ENCODE results near the gene GDF15. TPM values are rescaled to one million over a fixed set of nuclear protein-coding genes. Genes with fewer than 3 reads are reported as not detected.
"Not testable (repeated sequence)": the region's sequence is repeated elsewhere in the genome, so short reads cannot be mapped to it uniquely, and the experiment has no call there.

Gene GDF15
- total RNA-seq, 2 donors from 2014 or later, result 40.5 to 86.1 TPM

DNA sequence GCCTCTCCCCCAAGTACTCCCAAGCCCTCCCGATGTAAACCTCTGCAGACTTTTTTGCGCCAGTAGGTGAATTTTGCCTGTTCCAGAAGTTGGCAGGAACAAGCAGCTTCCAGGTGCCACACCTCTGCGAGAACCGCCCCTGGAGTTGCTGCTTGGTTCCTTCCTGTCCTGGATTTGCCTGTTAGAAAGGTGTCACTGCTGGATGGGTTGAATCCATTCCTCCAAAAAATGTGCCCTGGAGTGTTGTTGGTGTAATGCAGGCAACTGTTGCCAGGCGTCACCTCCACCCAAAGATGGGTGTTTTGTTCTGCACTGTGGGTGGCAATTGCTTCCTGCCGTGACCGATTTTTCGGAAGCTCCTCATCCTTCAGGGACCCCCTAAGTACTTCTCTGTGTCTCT lies 39.9 kb upstream of the GDF15 start:
- no peaks in the 10 kb centered on the region for H3K36me3 ChIP-seq (replicated peaks in 1 of 2; ENCODE audit: insufficient read depth in 1 of 2, low read depth in 2 of 2)
- DNase-seq (no peak), ATAC-seq (no peak)
- no peaks in the 10 kb centered on the region for H3K27me3 ChIP-seq
- TF ChIP-seq POLR2A (IDR thresholded peaks at IDR 0.05), result no peak
- TF ChIP-seq, protein P1, sequence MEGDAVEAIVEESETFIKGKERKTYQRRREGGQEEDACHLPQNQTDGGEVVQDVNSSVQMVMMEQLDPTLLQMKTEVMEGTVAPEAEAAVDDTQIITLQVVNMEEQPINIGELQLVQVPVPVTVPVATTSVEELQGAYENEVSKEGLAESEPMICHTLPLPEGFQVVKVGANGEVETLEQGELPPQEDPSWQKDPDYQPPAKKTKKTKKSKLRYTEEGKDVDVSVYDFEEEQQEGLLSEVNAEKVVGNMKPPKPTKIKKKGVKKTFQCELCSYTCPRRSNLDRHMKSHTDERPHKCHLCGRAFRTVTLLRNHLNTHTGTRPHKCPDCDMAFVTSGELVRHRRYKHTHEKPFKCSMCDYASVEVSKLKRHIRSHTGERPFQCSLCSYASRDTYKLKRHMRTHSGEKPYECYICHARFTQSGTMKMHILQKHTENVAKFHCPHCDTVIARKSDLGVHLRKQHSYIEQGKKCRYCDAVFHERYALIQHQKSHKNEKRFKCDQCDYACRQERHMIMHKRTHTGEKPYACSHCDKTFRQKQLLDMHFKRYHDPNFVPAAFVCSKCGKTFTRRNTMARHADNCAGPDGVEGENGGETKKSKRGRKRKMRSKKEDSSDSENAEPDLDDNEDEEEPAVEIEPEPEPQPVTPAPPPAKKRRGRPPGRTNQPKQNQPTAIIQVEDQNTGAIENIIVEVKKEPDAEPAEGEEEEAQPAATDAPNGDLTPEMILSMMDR (IDR thresholded peaks at IDR 0.05), result no peak
- H3K27ac ChIP-seq, result no peak overlapping the region
- peaks cover 16% of the 10 kb centered on the region for H3K4me1 ChIP-seq
- WGBS, 2 donors, result 80 to 83% methylated on average over 6 to 8 of the region's 8 CpGs
- no peak overlapping the region for H3K4me3 ChIP-seq
- intact Hi-C loops (cut with DNase I), result loop anchor here (5.0 kb wide), 1 partner anchor 66 kb away; no protein-coding TSS in a partner anchor
- no peaks in the 10 kb centered on the region for H3K9me3 ChIP-seq

DNA sequence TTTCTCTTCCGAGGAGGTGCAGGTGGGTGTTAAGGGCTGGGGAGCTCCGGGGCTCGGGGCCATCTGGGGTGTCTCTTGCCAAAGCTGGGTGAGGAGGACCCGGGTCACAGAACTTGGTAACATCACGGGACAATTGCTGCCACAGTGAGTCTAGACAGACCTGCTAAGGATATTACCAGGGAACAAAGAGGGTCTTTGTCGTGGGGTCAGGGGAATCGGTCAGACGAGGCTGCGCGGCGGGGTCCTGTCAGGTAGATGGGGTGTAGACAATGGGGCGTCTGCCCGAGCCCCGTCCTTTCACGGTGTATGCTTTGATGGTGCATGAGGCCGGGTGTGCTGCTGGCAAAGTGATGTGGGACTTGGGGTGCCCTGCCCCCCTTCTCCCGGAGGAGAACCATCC lies 37.8 kb upstream of the GDF15 start:
- WGBS, 2 donors, result 80 to 90% methylated on average over 6 to 16 of the region's 17 CpGs
- H3K27me3 ChIP-seq, result no peaks in the 10 kb centered on the region
- no peaks in the 10 kb centered on the region for H3K4me1 ChIP-seq
- ATAC-seq (no peak), DNase-seq (no peak)
- H3K27ac ChIP-seq, result no peak overlapping the region
- no peaks in the 10 kb centered on the region for H3K9me3 ChIP-seq
- no peak overlapping the region for H3K4me3 ChIP-seq
- H3K36me3 ChIP-seq (replicated peaks in 1 of 2; ENCODE audit: insufficient read depth in 1 of 2, low read depth in 2 of 2), result no peaks in the 10 kb centered on the region
- TF ChIP-seq, protein P1 (IDR thresholded peaks at IDR 0.05), result no peak
- no peak for TF ChIP-seq POLR2A (IDR thresholded peaks at IDR 0.05)
- intact Hi-C loops (cut with DNase I), result loop anchor here (5.0 kb wide), 1 partner anchor 64 kb away; no protein-coding TSS in a partner anchor

DNA sequence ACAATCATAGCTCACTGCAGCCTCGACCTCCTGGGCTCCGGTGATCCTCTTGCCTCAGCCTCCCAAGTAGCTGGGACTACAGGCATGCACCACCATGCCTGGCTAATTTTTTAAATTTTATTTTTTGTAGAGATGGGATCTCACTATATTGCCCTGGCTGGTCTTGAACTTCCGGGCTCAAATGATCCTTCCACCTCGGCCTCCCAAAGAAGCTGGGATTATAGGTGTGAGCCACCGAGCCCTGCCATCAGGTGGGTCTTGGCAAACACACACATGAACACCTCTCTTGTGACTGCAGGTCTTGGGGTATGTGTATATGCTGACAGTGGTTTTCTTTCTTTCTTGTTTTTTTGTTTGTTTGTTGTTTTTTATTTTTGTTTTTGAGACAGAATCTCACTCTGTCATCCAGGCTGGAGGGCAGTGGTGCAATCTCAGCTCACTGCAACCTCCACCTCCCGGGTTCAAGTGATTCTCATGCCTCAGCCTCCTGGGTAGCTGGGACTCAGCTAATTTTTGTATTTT lies 37.1 kb upstream of the GDF15 start:
- H3K36me3 ChIP-seq (replicated peaks in 1 of 2; ENCODE audit: insufficient read depth in 1 of 2, low read depth in 2 of 2); H3K4me1 ChIP-seq; H3K27me3 ChIP-seq; H3K4me3 ChIP-seq; H3K27ac ChIP-seq; DNase-seq; ATAC-seq; H3K9me3 ChIP-seq: not testable (repeated sequence)
- 83 to 91% methylated on average over 6 of the region's 6 CpGs for WGBS, 2 donors
- intact Hi-C loops (cut with DNase I), result loop anchor here (5.0 kb wide), 1 partner anchor 63 kb away; no protein-coding TSS in a partner anchor

DNA sequence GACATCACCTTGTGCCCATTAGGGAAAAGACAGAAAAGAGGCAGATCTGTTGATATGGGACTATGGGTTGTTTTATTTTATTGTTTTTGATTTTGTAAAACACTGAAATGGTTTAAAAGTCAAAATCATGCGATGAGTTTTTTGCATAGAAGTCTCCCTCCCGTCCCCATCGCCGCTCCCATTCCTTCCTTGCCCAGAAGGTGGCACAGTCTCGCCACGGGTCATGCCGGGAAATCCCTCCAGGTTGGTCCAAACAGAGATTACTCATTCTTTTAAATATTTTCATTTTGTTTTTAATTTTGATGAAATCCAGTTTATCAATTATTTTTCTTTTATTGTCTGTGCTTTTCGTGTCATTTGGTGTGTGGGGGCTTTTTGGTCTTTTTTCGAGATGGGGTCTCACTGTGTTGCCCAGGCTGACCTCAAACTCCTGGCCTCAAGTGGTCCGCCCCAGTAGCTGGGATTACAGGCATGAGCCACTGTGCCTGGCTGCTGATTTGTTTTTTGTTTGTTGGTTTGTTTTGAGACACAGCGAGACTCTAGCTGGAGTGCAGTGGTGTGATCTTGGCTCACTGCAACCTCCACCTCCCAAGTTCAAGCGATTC lies 36.3 kb upstream of the GDF15 start:
- peak; percentile 67 to 72 (median 70) for DNase-seq
- H3K9me3 ChIP-seq, result no peaks in the 10 kb centered on the region
- intact Hi-C loops (cut with DNase I), result loop anchor here (5.0 kb wide), 1 partner anchor 63 kb away; no protein-coding TSS in a partner anchor
- H3K27ac ChIP-seq, result no peak overlapping the region
- no peaks in the 10 kb centered on the region for H3K4me1 ChIP-seq
- no peaks in the 10 kb centered on the region for H3K27me3 ChIP-seq
- H3K36me3 ChIP-seq (replicated peaks in 1 of 2; ENCODE audit: insufficient read depth in 1 of 2, low read depth in 2 of 2), result no peaks in the 10 kb centered on the region
- no peak overlapping the region for H3K4me3 ChIP-seq
- ATAC-seq, result peak; percentile 80
- TF ChIP-seq, protein P1 (IDR thresholded peaks at IDR 0.05), result peak; percentile 77 to 94 (median 88)
- no peak for TF ChIP-seq POLR2A (IDR thresholded peaks at IDR 0.05)
- WGBS, 2 donors, result 36 to 41% methylated on average over 12 of the region's 12 CpGs

DNA sequence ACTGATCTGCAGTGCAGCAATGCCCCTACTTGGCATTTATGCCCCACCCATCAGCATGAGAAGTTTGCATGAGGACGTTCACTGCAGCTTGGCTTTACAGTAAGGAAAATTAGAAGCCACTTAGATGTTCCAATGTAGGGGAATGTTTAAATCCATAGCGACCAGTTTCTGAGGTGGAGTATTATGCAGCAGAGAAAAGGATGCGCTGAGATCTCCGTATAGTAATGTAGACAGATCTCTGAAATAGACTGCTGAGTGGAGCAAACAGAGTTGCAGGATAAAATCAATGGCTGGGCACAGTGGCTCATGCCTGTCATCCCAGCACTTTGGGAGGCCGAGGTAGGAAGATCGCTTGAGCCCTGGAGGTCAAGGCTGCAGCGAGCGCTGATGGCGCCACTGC lies 35.5 kb upstream of the GDF15 start:
- H3K36me3 ChIP-seq (replicated peaks in 1 of 2; ENCODE audit: insufficient read depth in 1 of 2, low read depth in 2 of 2), result no peaks in the 10 kb centered on the region

More for the DNA sequence above, 35.5 kb upstream of the GDF15 start:
- DNase-seq (no peak), ATAC-seq (no peak)
- Histone ChIP-seq H3K27me3 (no peaks in the 10 kb centered on the region), H3K4me1 (no peaks in the 10 kb centered on the region), H3K4me3 (no peak overlapping the region), H3K27ac (no peak overlapping the region), H3K9me3 (no peaks in the 10 kb centered on the region)
- TF ChIP-seq, protein P1 (IDR thresholded peaks at IDR 0.05), result no peak
- TF ChIP-seq POLR2A (IDR thresholded peaks at IDR 0.05), result no peak
- intact Hi-C loops (cut with DNase I), result no loop called here
- WGBS, 2 donors, result 79 to 87% methylated on average over 9 of the region's 9 CpGs
